PC-9 (cell line): ENCODE data around the gene C5orf34. TPM values are rescaled to one million over a fixed set of nuclear protein-coding genes. Genes with fewer than 3 reads are reported as not detected.

Experiments used
- BruUV-seq: library from RNA; stranded (reverse); fragments of 400-500 nt; replicated peaks from 2 replicates; lab custom pipeline; 2021; lab: Mats Ljungman, UMichigan
- CTCF ChIA-PET: fragments of 300-600 bp; sonication (Branson Sonifier 250); formaldehyde crosslinking; loops from one replicate; lab custom pipeline; 2022; ENCODE audit warnings: antibody characterized with exemption; lab: Charles Lee
- POLR2A ChIA-PET: fragments of 300-600 bp; sonication (Branson Sonifier 250); formaldehyde crosslinking; loops from one replicate; lab custom pipeline; 2022; ENCODE audit warnings: antibody characterized with exemption; ENCODE audit not compliant: unreplicated experiment; lab: Charles Lee
- DNase-seq, 2 experiments: peaks; one replicate each; pipeline versions ENCODE4 v3.0.0 to v3.0.0-alpha.2; 2015 to 2022; ENCODE audit warnings: mixed read lengths in 1 of 2
- H2AFZ ChIP-seq: fragments of 200-600 bp; sonication (generic); 2 replicates; pipeline ENCODE4 v1.8.1; 2017; ENCODE audit warnings: antibody characterized with exemption
- H3F3A ChIP-seq: fragments of 200-600 bp; sonication (generic); 2 replicates; pipeline ENCODE4 v1.8.1; 2017; ENCODE audit warnings: antibody characterized with exemption, mild to moderate bottlenecking, low read depth; ENCODE audit not compliant: insufficient read depth
- H3K27ac ChIP-seq: fragments of 200-600 bp; sonication (generic); 2 replicates; pipeline ENCODE4 v1.6.1; 2016; ENCODE audit warnings: mixed run types
- H3K27me3 ChIP-seq: fragments of 200-600 bp; sonication (generic); 2 replicates; pipeline ENCODE4 v1.6.1; 2016; ENCODE audit warnings: low read depth, mixed run types; ENCODE audit not compliant: insufficient read depth
- H3K36me3 ChIP-seq: fragments of 200-600 bp; sonication (generic); 2 replicates; pipeline ENCODE4 v1.6.1; 2016; ENCODE audit warnings: low read depth, mixed run types
- H3K4me1 ChIP-seq: fragments of 200-600 bp; sonication (generic); replicated peaks from 2 replicates; pipeline ENCODE4 v1.6.1; 2016; ENCODE audit warnings: mixed run types; ENCODE audit not compliant: insufficient read depth
- H3K4me2 ChIP-seq: fragments of 200-600 bp; sonication (generic); 2 replicates; pipeline ENCODE4 v1.6.1; 2017; ENCODE audit warnings: mixed run types
- H3K4me3 ChIP-seq: fragments of 200-600 bp; sonication (generic); 2 replicates; pipeline ENCODE4 v1.6.1; 2016; ENCODE audit warnings: mixed run types
- H3K79me2 ChIP-seq: fragments of 200-600 bp; sonication (generic); 2 replicates; pipeline ENCODE4 v1.6.1; 2017; ENCODE audit warnings: low read depth, mixed run types
- H3K9me2 ChIP-seq: fragments of 200-600 bp; sonication (generic); 2 replicates; pipeline ENCODE4 v1.8.1; 2017; ENCODE audit warnings: mild to moderate bottlenecking; ENCODE audit not compliant: insufficient read depth
- H3K9me3 ChIP-seq: fragments of 200-600 bp; sonication (generic); 2 replicates; pipeline ENCODE4 v1.8.1; 2016; ENCODE audit warnings: low read depth; ENCODE audit not compliant: insufficient read depth
- H4K20me1 ChIP-seq: fragments of 200-600 bp; sonication (generic); 2 replicates; pipeline ENCODE4 v1.8.1; 2017; ENCODE audit not compliant: insufficient read depth
- EZH2 ChIP-seq: fragments of 200-600 bp; sonication (generic); IDR thresholded peaks from 2 replicates; pipeline ENCODE4 v1.8.0; 2017; ENCODE audit warnings: antibody characterized with exemption, low read depth
- intact Hi-C: fragments of 100-400 bp; cut with micrococcal nuclease; formaldehyde crosslinking; loops from one replicate; pipeline ENCODE4 v1.10.0; 2022; ENCODE audit not compliant: unreplicated experiment
- total RNA-seq: library from RNA; stranded (reverse); gene quantifications from 2 replicates; pipeline ENCODE4 v1.2.3, GENCODE V29; 2021
- TF ChIP-seq, protein P1 (sequence below): fragments of 200-600 bp; sonication (generic); conservative IDR thresholded peaks from 2 replicates; pipeline ENCODE4 v1.6.1; 2017; ENCODE audit warnings: mixed run types, antibody characterized with exemption, mild to moderate bottlenecking, moderate library complexity

Gene C5orf34
- total RNA-seq, 1 experiment from 2014 or later, result 22.6 TPM

DNA sequence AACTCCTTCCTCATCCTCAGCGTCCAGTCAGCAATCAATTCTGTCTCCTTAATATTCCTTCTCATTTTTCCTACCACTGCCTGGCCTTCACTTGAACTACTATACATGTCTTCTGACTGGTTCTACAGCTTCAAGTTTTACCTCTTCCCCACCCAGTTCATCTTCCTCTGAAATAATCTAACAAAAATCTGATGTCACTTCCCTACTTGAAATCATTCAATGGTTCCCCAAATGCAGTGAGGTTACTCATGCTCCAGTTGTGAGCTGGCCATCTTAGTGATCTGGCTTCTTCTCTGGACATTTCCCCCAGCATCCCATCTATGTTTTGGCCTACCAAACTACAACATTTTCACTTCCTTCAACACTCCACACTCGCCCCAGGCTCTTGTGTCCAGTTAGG, 16.4 kb downstream of the C5orf34 start:
- no peaks in the 10 kb centered on the region for H4K20me1 ChIP-seq
- H3K4me2 ChIP-seq, result no peak overlapping the region
- no peaks in the 10 kb centered on the region for H3K9me2 ChIP-seq
- H3K9me3 ChIP-seq, result no peaks in the 10 kb centered on the region
- H2AFZ ChIP-seq, result no peak overlapping the region
- intact Hi-C loops, result no loop called here
- H3K36me3 ChIP-seq, result 0 out of 2 replicates have a peak, but pooled peaks cover 6% of the 10 kb centered on the region
- no peaks in the 10 kb centered on the region for H3F3A ChIP-seq
- no peak for DNase-seq
- H3K79me2 ChIP-seq, result no peaks in the 10 kb centered on the region
- no TSS peak for BruUV-seq
- H3K27me3 ChIP-seq, result no peaks in the 10 kb centered on the region
- ChIA-PET POLR2A (interaction anchor here (0.5 kb wide), 1 partner anchor 13 kb away, joined by 3 read pairs; no protein-coding TSS in a partner anchor), CTCF (no interaction called here)
- TF ChIP-seq EZH2, result no peak
- TF ChIP-seq, protein P1, sequence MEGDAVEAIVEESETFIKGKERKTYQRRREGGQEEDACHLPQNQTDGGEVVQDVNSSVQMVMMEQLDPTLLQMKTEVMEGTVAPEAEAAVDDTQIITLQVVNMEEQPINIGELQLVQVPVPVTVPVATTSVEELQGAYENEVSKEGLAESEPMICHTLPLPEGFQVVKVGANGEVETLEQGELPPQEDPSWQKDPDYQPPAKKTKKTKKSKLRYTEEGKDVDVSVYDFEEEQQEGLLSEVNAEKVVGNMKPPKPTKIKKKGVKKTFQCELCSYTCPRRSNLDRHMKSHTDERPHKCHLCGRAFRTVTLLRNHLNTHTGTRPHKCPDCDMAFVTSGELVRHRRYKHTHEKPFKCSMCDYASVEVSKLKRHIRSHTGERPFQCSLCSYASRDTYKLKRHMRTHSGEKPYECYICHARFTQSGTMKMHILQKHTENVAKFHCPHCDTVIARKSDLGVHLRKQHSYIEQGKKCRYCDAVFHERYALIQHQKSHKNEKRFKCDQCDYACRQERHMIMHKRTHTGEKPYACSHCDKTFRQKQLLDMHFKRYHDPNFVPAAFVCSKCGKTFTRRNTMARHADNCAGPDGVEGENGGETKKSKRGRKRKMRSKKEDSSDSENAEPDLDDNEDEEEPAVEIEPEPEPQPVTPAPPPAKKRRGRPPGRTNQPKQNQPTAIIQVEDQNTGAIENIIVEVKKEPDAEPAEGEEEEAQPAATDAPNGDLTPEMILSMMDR, result no peak
- no peak overlapping the region for H3K27ac ChIP-seq
- no peaks in the 10 kb centered on the region for H3K4me1 ChIP-seq
- H3K4me3 ChIP-seq, result no peak overlapping the region

DNA sequence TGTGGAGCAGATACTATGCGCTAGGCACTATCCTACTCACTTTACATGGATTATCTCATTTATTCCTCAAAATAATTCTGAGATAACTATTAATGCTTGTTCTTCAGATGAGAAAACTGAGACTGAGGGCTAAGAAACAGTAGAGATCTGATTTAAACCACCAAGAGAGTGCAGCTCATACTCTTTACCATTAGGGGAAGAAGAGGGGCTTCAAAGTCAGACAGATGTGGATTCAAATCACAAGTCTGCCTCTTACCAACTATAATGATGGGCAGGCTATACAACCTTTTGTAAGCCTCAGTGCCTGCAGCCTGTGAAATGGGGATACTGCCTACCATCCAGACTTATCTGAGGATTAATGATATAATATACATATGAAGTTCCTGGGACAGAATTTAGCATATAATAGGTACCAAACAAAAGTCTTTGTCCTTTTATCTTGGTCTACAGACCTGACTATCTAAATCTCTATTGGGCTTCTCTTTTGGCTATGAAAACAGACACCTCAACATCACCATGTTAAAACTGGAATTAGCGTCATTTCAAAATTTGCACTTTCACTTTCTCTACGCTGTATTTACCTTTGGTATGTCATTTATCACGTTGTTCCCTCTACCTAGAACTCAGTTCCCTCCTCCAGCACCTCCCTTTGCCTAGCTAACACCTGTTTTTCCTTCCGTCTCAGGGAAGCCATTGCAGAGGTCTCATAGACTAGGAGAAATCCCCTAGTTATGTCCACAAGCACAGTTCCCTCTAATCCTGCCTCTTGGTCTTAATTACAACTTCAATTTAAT, 17.4 kb downstream of the C5orf34 start:
- POLR2A ChIA-PET, result no interaction called here

DNA sequence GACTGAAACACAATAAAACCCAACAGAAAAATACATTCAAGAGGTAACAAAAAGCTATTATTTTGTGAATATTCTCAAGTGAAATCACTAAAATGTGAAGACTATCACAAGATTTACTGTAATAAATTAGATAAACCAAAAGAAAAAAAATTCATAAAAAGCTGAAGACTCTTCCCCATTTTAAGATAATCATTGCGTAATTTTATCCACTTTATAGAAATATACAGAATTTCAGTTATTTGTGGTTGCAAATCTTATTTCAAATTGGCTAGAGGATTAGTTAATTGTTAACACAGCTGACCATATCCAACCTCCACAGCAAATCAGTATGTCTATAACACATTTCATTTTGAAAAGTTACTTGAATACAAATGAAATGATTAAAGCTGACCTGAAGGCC, 23.6 kb downstream of the C5orf34 start:
- Histone ChIP-seq H3K79me2 (no peaks in the 10 kb centered on the region), H2AFZ (no peak overlapping the region), H3K4me2 (no peak overlapping the region), H3K4me1 (no peaks in the 10 kb centered on the region), H3K27me3 (no peaks in the 10 kb centered on the region), H4K20me1 (no peaks in the 10 kb centered on the region), H3K4me3 (no peak overlapping the region), H3K9me2 (no peaks in the 10 kb centered on the region), H3K27ac (no peak overlapping the region), H3K36me3 (peaks cover 7% of the 10 kb centered on the region; the same call in 1 of the 2 replicates), H3K9me3 (no peaks in the 10 kb centered on the region), H3F3A (no peaks in the 10 kb centered on the region)
- ChIA-PET POLR2A (no interaction called here), CTCF (no interaction called here)
- no peak for TF ChIP-seq EZH2
- TF ChIP-seq, protein P1, result no peak
- intact Hi-C loops, result no loop called here
- no TSS peak for BruUV-seq
- no peak for DNase-seq

More for the DNA sequence above, 17.4 kb downstream of the C5orf34 start:
- H4K20me1 ChIP-seq, result no peaks in the 10 kb centered on the region
- no peak overlapping the region for H2AFZ ChIP-seq
- H3K4me3 ChIP-seq, result no peak overlapping the region
- H3K27me3 ChIP-seq, result no peaks in the 10 kb centered on the region
- no peaks in the 10 kb centered on the region for H3K36me3 ChIP-seq
- H3K4me2 ChIP-seq, result no peak overlapping the region
- no peaks in the 10 kb centered on the region for H3K79me2 ChIP-seq
- no peaks in the 10 kb centered on the region for H3F3A ChIP-seq
- no peaks in the 10 kb centered on the region for H3K9me3 ChIP-seq
- DNase-seq, result no peak
- no peaks in the 10 kb centered on the region for H3K4me1 ChIP-seq
- CTCF ChIA-PET, result no interaction called here
- intact Hi-C loops, result no loop called here
- no peaks in the 10 kb centered on the region for H3K9me2 ChIP-seq
- TF ChIP-seq, protein P1, result no peak
- no peak for TF ChIP-seq EZH2
- H3K27ac ChIP-seq, result no peak overlapping the region
- BruUV-seq, result no TSS peak
